ENCODE measurements around the gene MTMR3.

MTMR3 gene

GRCh38 chr22:30033137-30033536 lies 150.2 kb downstream of the MTMR3 start:
- H3K9me3 ChIP-seq (ENCODE audit: control insufficient read depth, insufficient read depth, low read length): no peaks in the 10 kb centered on the region
- no peak overlapping the region for H3K4me3 ChIP-seq (ENCODE audit: low read length)
- no peaks in the 10 kb centered on the region for H3K79me2 ChIP-seq (ENCODE audit: control insufficient read depth, low read length)
- no peaks in the 10 kb centered on the region for H3K9me2 ChIP-seq (replicated peaks; ENCODE audit: control insufficient read depth, low read length)
- no peaks in the 10 kb centered on the region for H3K36me3 ChIP-seq (ENCODE audit: control insufficient read depth, low read length)
- H3K4me2 ChIP-seq (ENCODE audit: low read length): no peak overlapping the region
- H3K27ac ChIP-seq (ENCODE audit: low read depth, low read length): no peak overlapping the region
- no peaks in the 10 kb centered on the region for H3K4me1 ChIP-seq (ENCODE audit: control insufficient read depth, low read length)
- H4K20me1 ChIP-seq (ENCODE audit: control insufficient read depth, insufficient read depth, low read depth, low read length): no peaks in the 10 kb centered on the region
- H3F3A ChIP-seq (ENCODE audit: control insufficient read depth, insufficient read depth): no peaks in the 10 kb centered on the region
- TF ChIP-seq CTCF (IDR thresholded peaks at IDR 0.05; ENCODE audit: low read depth, low read length, poor library complexity, severe bottlenecking) (no peak), EZH2phosphoT487 (IDR thresholded peaks at IDR 0.05; ENCODE audit: borderline replicate concordance, low read length) (no peak)
- H3K27me3 ChIP-seq (ENCODE audit: control insufficient read depth, low read length): no peaks in the 10 kb centered on the region

GRCh38 chr22:30033901-30034300 lies 150.9 kb downstream of the MTMR3 start:
- H3K27me3 ChIP-seq (ENCODE audit: control insufficient read depth, low read length): no peaks in the 10 kb centered on the region
- no peaks in the 10 kb centered on the region for H3F3A ChIP-seq (ENCODE audit: control insufficient read depth, insufficient read depth)
- TF ChIP-seq CTCF (IDR thresholded peaks at IDR 0.05; ENCODE audit: low read depth, low read length, poor library complexity, severe bottlenecking) (no peak), EZH2phosphoT487 (IDR thresholded peaks at IDR 0.05; ENCODE audit: borderline replicate concordance, low read length) (no peak)
- no peak overlapping the region for H3K4me3 ChIP-seq (ENCODE audit: low read length)
- H3K9me2 ChIP-seq (replicated peaks; ENCODE audit: control insufficient read depth, low read length): no peaks in the 10 kb centered on the region
- H3K9me3 ChIP-seq (ENCODE audit: control insufficient read depth, insufficient read depth, low read length): no peaks in the 10 kb centered on the region
- H3K36me3 ChIP-seq (ENCODE audit: control insufficient read depth, low read length): no peaks in the 10 kb centered on the region
- H3K27ac ChIP-seq (ENCODE audit: low read depth, low read length): no peak overlapping the region
- H4K20me1 ChIP-seq (ENCODE audit: control insufficient read depth, insufficient read depth, low read depth, low read length): no peaks in the 10 kb centered on the region
- H3K4me1 ChIP-seq (ENCODE audit: control insufficient read depth, low read length): no peaks in the 10 kb centered on the region
- H3K4me2 ChIP-seq (ENCODE audit: low read length): no peak overlapping the region
- no peaks in the 10 kb centered on the region for H3K79me2 ChIP-seq (ENCODE audit: control insufficient read depth, low read length)

- TF ChIP-seq CTCF (IDR thresholded peaks at IDR 0.05; ENCODE audit: low read depth, low read length, poor library complexity, severe bottlenecking) (no peak), EZH2phosphoT487 (IDR thresholded peaks at IDR 0.05; ENCODE audit: borderline replicate concordance, low read length) (no peak)
- Histone ChIP-seq H3K9me3 (ENCODE audit: control insufficient read depth, insufficient read depth, low read length) (no peaks in the 10 kb centered on the region), H3K4me1 (ENCODE audit: control insufficient read depth, low read length) (no peaks in the 10 kb centered on the region), H3F3A (ENCODE audit: control insufficient read depth, insufficient read depth) (no peaks in the 10 kb centered on the region), H3K36me3 (ENCODE audit: control insufficient read depth, low read length) (no peaks in the 10 kb centered on the region), H3K4me2 (ENCODE audit: low read length) (no peak overlapping the region), H4K20me1 (ENCODE audit: control insufficient read depth, insufficient read depth, low read depth, low read length) (no peaks in the 10 kb centered on the region), H3K27me3 (ENCODE audit: control insufficient read depth, low read length) (no peaks in the 10 kb centered on the region), H3K9me2 (replicated peaks; ENCODE audit: control insufficient read depth, low read length) (no peaks in the 10 kb centered on the region), H3K4me3 (ENCODE audit: low read length) (no peak overlapping the region), H3K79me2 (ENCODE audit: control insufficient read depth, low read length) (no peaks in the 10 kb centered on the region), H3K27ac (ENCODE audit: low read depth, low read length) (no peak overlapping the region)
Measured at GRCh38 chr22:30036656-30037055, 153.7 kb downstream of the MTMR3 start.

GRCh38 chr22:30038219-30038618 lies 155.2 kb downstream of the MTMR3 start:
- peaks cover 3% of the 10 kb centered on the region; the same call in 1 of the 2 replicates for H3K27me3 ChIP-seq (ENCODE audit: control insufficient read depth, low read length)
- H3F3A ChIP-seq (ENCODE audit: control insufficient read depth, insufficient read depth): no peaks in the 10 kb centered on the region
- H3K4me1 ChIP-seq (ENCODE audit: control insufficient read depth, low read length): no peaks in the 10 kb centered on the region
- TF ChIP-seq EZH2phosphoT487 (IDR thresholded peaks at IDR 0.05; ENCODE audit: borderline replicate concordance, low read length): no peak
- TF ChIP-seq CTCF (IDR thresholded peaks at IDR 0.05; ENCODE audit: low read depth, low read length, poor library complexity, severe bottlenecking): no peak
- H3K4me3 ChIP-seq (ENCODE audit: low read length): no peak overlapping the region
- no peak overlapping the region for H3K4me2 ChIP-seq (ENCODE audit: low read length)
- H3K79me2 ChIP-seq (ENCODE audit: control insufficient read depth, low read length): no peaks in the 10 kb centered on the region
- no peaks in the 10 kb centered on the region for H4K20me1 ChIP-seq (ENCODE audit: control insufficient read depth, insufficient read depth, low read depth, low read length)
- no peaks in the 10 kb centered on the region for H3K9me2 ChIP-seq (replicated peaks; ENCODE audit: control insufficient read depth, low read length)
- H3K36me3 ChIP-seq (ENCODE audit: control insufficient read depth, low read length): no peaks in the 10 kb centered on the region
- no peak overlapping the region for H3K27ac ChIP-seq (ENCODE audit: low read depth, low read length)
- no peaks in the 10 kb centered on the region for H3K9me3 ChIP-seq (ENCODE audit: control insufficient read depth, insufficient read depth, low read length)

All from DOHH2 (cell line).